Measurements from ENCODE around the gene MMRN1. TPM values are rescaled to one million over a fixed set of nuclear protein-coding genes. Genes with fewer than 3 reads are reported as not detected.

MMRN1 gene
- total RNA-seq, 1 donor from 2014 or later, result 11.7 TPM

DNA sequence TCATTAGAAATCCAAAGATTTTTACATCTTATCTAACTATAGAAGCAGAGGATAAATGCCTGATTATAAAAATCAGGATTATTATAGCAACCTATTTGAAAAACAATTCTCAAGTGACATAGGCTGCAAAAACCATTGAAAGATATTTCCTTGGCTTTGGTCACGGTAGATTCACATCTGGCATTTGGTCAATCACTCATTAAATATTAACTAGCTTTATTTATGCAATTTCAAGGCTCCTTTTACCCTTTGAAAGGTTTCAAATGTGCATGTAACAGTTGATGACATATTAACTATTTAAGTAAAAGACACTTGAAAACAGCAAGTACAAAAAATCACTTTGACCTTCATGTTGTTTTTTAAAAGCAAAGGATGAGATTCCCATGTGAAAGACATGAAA is 98.1 kb downstream of the MMRN1 start:
- Mint-ChIP-seq H3K4me3 (no peak overlapping the region), H3K9me3 (peaks cover 7% of the 10 kb centered on the region), H3K27me3 (ENCODE audit: low read depth) (no peaks in the 10 kb centered on the region), H3K27ac (ENCODE audit: unreplicated experiment) (no peak overlapping the region), H3K4me1 (peaks cover 6% of the 10 kb centered on the region), H3K36me3 (ENCODE audit: low read depth) (peaks cover 7% of the 10 kb centered on the region)
- DNase-seq (ENCODE audit: low read depth, low spot score), result no peak
- TF ChIP-seq, protein P1, sequence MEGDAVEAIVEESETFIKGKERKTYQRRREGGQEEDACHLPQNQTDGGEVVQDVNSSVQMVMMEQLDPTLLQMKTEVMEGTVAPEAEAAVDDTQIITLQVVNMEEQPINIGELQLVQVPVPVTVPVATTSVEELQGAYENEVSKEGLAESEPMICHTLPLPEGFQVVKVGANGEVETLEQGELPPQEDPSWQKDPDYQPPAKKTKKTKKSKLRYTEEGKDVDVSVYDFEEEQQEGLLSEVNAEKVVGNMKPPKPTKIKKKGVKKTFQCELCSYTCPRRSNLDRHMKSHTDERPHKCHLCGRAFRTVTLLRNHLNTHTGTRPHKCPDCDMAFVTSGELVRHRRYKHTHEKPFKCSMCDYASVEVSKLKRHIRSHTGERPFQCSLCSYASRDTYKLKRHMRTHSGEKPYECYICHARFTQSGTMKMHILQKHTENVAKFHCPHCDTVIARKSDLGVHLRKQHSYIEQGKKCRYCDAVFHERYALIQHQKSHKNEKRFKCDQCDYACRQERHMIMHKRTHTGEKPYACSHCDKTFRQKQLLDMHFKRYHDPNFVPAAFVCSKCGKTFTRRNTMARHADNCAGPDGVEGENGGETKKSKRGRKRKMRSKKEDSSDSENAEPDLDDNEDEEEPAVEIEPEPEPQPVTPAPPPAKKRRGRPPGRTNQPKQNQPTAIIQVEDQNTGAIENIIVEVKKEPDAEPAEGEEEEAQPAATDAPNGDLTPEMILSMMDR (conservative IDR thresholded peaks at IDR 0.05), result no peak

DNA sequence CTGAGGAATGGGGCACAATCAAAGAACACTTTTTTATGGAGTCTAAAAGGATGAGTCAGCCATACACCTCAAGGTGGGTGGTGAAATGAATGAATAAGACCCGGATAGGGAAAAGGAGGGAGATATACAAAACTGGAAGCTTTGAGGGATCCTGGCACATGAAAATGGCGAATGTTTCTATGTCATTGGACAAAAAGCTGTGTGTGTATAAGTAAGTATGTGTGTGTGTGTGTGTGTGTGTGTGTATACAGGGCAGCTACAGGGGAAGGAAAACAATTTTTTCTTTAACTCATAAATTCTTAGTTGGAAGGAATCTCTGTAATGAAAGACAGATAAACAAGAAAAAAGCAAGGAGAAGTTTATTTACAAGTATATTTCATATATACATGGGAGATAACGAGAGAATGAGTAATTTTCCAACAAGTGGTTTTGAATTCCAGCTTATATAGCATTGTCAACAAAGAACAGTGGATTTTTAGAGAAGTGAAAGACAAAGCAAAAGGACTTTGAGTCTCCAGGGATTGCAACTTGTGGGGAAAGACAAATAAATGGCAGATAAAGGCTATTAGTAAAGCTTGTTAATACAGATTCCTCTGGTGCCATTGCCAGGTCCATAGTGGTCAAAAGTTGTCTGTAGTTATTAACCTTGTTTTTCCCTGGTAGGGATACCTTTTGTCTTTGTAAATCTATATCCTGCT is 99.7 kb downstream of the MMRN1 start:
- Mint-ChIP-seq H3K27ac (ENCODE audit: unreplicated experiment) (no peak overlapping the region), H3K36me3 (ENCODE audit: low read depth) (no peaks in the 10 kb centered on the region), H3K27me3 (ENCODE audit: low read depth) (no peaks in the 10 kb centered on the region), H3K4me1 (peaks cover 19% of the 10 kb centered on the region), H3K9me3 (no peaks in the 10 kb centered on the region), H3K4me3 (no peak overlapping the region)
- TF ChIP-seq, protein P1 (conservative IDR thresholded peaks at IDR 0.05), result no peak
- DNase-seq (ENCODE audit: low read depth, low spot score), result no peak

DNA sequence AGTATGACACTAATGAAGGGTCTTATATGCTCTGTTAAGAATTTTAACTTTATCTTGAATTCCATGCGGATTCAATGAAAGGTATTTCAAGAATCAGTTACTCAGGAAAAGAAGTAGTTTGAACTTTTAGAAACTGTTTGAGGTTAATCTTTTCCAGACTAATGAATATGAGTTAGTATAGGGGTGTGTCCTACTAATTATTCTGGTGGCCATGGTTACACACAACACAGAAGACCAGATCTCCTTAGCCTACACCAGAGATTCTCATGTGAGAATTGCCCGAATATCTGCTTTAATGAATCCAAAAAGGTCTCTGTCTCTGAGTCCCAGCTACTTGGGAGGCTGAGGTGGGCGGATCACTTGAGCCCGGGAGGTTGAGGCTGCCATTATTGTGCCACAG is 100.4 kb downstream of the MMRN1 start:
- no peak for DNase-seq (ENCODE audit: low read depth, low spot score)
- H3K36me3 Mint-ChIP-seq (ENCODE audit: low read depth), result no peaks in the 10 kb centered on the region
- no peak overlapping the region for H3K4me3 Mint-ChIP-seq
- TF ChIP-seq, protein P1 (conservative IDR thresholded peaks at IDR 0.05), result no peak
- no peak overlapping the region for H3K27ac Mint-ChIP-seq (ENCODE audit: unreplicated experiment)
- H3K4me1 Mint-ChIP-seq, result peaks cover 19% of the 10 kb centered on the region
- H3K9me3 Mint-ChIP-seq, result no peaks in the 10 kb centered on the region
- H3K27me3 Mint-ChIP-seq (ENCODE audit: low read depth), result no peaks in the 10 kb centered on the region

DNA sequence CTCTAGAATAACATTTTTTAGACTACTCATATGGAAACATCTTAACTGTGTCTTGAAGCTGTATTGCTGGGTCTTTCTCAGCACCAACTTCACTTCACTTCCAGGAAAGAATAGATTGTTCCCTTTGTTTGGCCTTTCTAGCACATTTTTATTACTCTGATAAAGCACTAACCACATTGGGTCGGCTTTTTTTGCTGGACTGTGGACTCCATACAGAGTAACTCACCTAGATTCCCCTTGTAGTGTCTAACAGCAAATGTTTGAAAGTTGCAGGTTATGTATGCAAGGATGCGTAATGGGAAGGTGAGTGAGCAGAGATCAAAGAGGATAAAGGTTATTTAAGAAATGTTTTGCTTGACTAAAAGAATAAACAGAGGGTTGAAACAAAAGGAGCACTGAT is 101.2 kb downstream of the MMRN1 start:
- H3K27ac Mint-ChIP-seq (ENCODE audit: unreplicated experiment), result no peak overlapping the region
- no peaks in the 10 kb centered on the region for H3K36me3 Mint-ChIP-seq (ENCODE audit: low read depth)
- DNase-seq (ENCODE audit: low read depth, low spot score), result no peak
- TF ChIP-seq, protein P1 (conservative IDR thresholded peaks at IDR 0.05), result no peak
- H3K4me3 Mint-ChIP-seq, result no peak overlapping the region
- peaks cover 19% of the 10 kb centered on the region for H3K4me1 Mint-ChIP-seq
- no peaks in the 10 kb centered on the region for H3K9me3 Mint-ChIP-seq
- H3K27me3 Mint-ChIP-seq (ENCODE audit: low read depth), result no peaks in the 10 kb centered on the region

DNA sequence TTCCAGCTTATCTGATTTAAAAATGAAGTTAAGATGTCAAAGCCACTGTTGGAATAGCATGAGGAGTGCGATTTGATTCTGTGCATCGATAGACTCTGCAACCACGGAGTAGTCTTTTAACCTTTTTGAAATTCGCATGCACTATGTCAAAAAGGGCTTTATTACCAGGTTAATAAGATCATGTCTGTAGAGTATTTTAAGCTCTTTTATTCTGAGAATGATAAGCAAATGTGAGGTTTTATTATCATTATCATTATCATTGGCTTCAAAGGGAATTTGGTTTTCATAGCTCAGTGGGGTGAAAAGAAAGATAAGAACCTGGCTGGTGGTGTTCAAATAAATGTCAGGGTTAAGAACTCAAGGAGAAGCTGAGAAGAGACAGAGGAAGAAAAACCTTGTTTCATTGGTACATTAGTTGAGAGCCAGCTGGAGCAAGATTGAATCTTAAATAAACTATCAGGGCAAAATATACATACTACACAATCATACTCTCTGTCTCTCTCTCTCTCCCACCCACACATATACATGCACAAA is 102.6 kb downstream of the MMRN1 start:
- Mint-ChIP-seq H3K27me3 (ENCODE audit: low read depth) (no peaks in the 10 kb centered on the region), H3K36me3 (ENCODE audit: low read depth) (no peaks in the 10 kb centered on the region), H3K4me3 (no peak overlapping the region), H3K27ac (ENCODE audit: unreplicated experiment) (no peak overlapping the region), H3K4me1 (peaks cover 20% of the 10 kb centered on the region), H3K9me3 (no peaks in the 10 kb centered on the region)
- TF ChIP-seq, protein P1 (conservative IDR thresholded peaks at IDR 0.05), result no peak
- DNase-seq (ENCODE audit: low read depth, low spot score), result no peak

All from neural crest cell (in vitro differentiated cells).